Gastrocnemius medialis (tissue), 4 donors: ENCODE measurements around the gene IRF5.

Experiments
- CTCF ChIP-seq, 5 experiments: fragments of 450-650 bp in 3 of 5; fragments of 200-600 bp in 2 of 5; sonication (generic) in 2 of 5; IDR thresholded peaks in 4 of 5; conservative IDR thresholded peaks in 1 of 5; 1 replicate in 4 of 5; 2 replicates in 1 of 5; pipeline ENCODE4 v1.5.1; 2016 to 2019; ENCODE audit warnings: antibody characterized with exemption in 5 of 5, mild to moderate bottlenecking in 3 of 5, moderate library complexity in 3 of 5
- POLR2A ChIP-seq, 2 donors: fragments of 450-650 bp; IDR thresholded peaks; one replicate each; pipeline ENCODE4 v1.6.1; 2017; ENCODE audit warnings: antibody characterized with exemption in 2 of 2, mild to moderate bottlenecking in 2 of 2, moderate library complexity in 2 of 2

- TF ChIP-seq CTCF (IDR thresholded peaks at IDR 0.05 in 4 of 5, conservative IDR thresholded peaks at IDR 0.05 in 1 of 5): no peak
- no peak for TF ChIP-seq POLR2A (IDR thresholded peaks at IDR 0.05)
Measured at GRCh38 chr7:128947854-128948253, 10.1 kb downstream of the IRF5 start.
